ENCODE data around the gene HS3ST4. TPM values are rescaled to one million over a fixed set of nuclear protein-coding genes. Genes with fewer than 3 reads are reported as not detected.

Gene HS3ST4
- total RNA-seq, 1 donor from 2014 or later = not detected

GRCh38 chr16:25875956-25876598 lies 184.3 kb downstream of the HS3ST4 start:
- no peak overlapping the region for H3K9ac ChIP-seq (ENCODE audit: low read depth in 1 of 3, low read length in 3 of 3)
- H3K4me3 ChIP-seq (ENCODE audit: low read length in 3 of 3) = no peak overlapping the region
- no peaks in the 10 kb centered on the region for H3K4me1 ChIP-seq (ENCODE audit: control insufficient read depth in 3 of 3, insufficient read depth in 3 of 3, low read length in 3 of 3)
- H3K9me3 ChIP-seq (ENCODE audit: control insufficient read depth in 3 of 3, low read length in 3 of 3) = no peaks in the 10 kb centered on the region
- no peak overlapping the region for H3K27ac ChIP-seq (ENCODE audit: low read depth, low read length)
- H3K36me3 ChIP-seq (ENCODE audit: control insufficient read depth in 3 of 3, insufficient read depth in 3 of 3, low read length in 3 of 3) = no peaks in the 10 kb centered on the region
- no peaks in the 10 kb centered on the region for H3K27me3 ChIP-seq (ENCODE audit: control insufficient read depth in 3 of 3, insufficient read depth in 3 of 3, low read length in 3 of 3)

- H3K27ac ChIP-seq (ENCODE audit: low read depth, low read length) = no peak overlapping the region
- no peaks in the 10 kb centered on the region for H3K4me1 ChIP-seq (ENCODE audit: control insufficient read depth in 3 of 3, insufficient read depth in 3 of 3, low read length in 3 of 3)
- H3K4me3 ChIP-seq (ENCODE audit: low read length in 3 of 3) = no peak overlapping the region
These were observed 185.3 kb downstream of the HS3ST4 start for GRCh38 chr16:25877103-25877502.

DNA sequence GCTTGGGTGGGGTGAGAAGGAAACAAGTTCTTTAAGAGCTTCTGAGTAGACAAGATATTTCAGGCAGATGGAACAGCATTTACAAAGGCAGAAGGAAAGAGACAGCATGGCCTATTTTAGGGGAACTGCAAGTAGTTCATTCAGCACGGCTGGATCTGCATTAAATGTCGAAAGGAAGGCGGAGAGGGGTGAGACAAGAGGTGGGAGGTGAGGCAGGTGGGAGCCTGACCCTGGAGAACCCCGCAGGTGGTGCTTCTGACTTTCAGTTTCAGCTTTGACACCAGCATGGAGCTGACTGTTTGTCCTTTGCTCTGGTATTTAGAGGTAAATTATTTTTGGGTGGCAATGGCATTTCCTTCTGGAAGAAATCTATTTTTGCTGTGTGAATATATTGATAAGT lies 194.8 kb downstream of the HS3ST4 start:
- H3K4me1 ChIP-seq (ENCODE audit: control insufficient read depth in 3 of 3, insufficient read depth in 3 of 3, low read length in 3 of 3) = no peaks in the 10 kb centered on the region
- H3K9ac ChIP-seq (ENCODE audit: low read depth in 1 of 3, low read length in 3 of 3) = no peak overlapping the region
- H3K4me3 ChIP-seq (ENCODE audit: low read length in 3 of 3) = no peak overlapping the region
- no peak overlapping the region for H3K27ac ChIP-seq (ENCODE audit: low read depth, low read length)
- no peaks in the 10 kb centered on the region for H3K9me3 ChIP-seq (ENCODE audit: control insufficient read depth in 3 of 3, low read length in 3 of 3)
- H3K36me3 ChIP-seq (ENCODE audit: control insufficient read depth in 3 of 3, insufficient read depth in 3 of 3, low read length in 3 of 3) = no peaks in the 10 kb centered on the region
- H3K27me3 ChIP-seq (ENCODE audit: control insufficient read depth in 3 of 3, insufficient read depth in 3 of 3, low read length in 3 of 3) = no peaks in the 10 kb centered on the region

More at GRCh38 chr16:25877103-25877502, 185.3 kb downstream of the HS3ST4 start:
- Histone ChIP-seq H3K9ac (ENCODE audit: low read depth in 1 of 3, low read length in 3 of 3) (no peak overlapping the region), H3K36me3 (ENCODE audit: control insufficient read depth in 3 of 3, insufficient read depth in 3 of 3, low read length in 3 of 3) (no peaks in the 10 kb centered on the region), H3K27me3 (ENCODE audit: control insufficient read depth in 3 of 3, insufficient read depth in 3 of 3, low read length in 3 of 3) (no peaks in the 10 kb centered on the region), H3K9me3 (ENCODE audit: control insufficient read depth in 3 of 3, low read length in 3 of 3) (no peaks in the 10 kb centered on the region)

DNA sequence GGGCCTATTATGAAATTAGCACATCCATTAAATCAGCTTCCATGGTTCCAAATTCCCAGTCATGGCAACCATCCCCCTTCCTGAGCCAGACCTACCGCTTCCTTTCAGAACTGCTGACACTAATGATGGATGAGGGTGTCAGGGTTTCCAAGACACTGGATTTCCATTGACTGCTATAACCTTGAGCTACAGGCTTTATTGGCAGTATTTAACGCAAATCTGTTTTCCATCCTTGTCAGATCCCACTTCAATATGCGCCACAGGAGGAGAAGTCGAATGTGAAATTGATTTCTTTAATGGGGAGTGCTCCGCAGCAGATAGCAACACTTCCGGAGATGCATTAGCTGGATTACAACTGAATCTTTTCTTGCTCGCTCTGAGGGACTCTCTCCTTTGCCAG lies 197.1 kb downstream of the HS3ST4 start:
- Histone ChIP-seq H3K36me3 (ENCODE audit: control insufficient read depth in 3 of 3, insufficient read depth in 3 of 3, low read length in 3 of 3) (no peaks in the 10 kb centered on the region), H3K27me3 (ENCODE audit: control insufficient read depth in 3 of 3, insufficient read depth in 3 of 3, low read length in 3 of 3) (no peaks in the 10 kb centered on the region)

DNA sequence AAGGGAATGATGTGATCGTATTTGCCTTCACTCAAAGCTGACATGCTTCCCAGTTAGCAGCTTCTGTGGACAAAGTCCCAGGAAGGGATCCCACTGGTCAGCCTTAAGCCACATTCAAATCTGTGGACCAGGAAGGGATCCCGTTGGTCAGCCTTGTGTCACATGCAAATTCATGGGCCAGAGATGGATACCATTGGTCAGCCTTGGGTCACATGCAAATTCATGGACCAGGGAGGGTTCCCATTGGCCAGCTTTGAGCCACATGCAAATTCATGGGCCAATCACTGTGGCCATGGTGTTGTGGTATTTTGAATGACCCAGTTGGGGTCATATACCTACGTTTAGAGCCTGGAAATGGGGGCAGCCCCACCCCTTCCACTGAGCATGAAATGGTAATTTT lies 201.6 kb downstream of the HS3ST4 start:
- no peaks in the 10 kb centered on the region for H3K4me1 ChIP-seq (ENCODE audit: control insufficient read depth in 3 of 3, insufficient read depth in 3 of 3, low read length in 3 of 3)
- peaks cover 0 to 5% (median 0%) of the 10 kb centered on the region in 3 donors for H3K27me3 ChIP-seq (ENCODE audit: control insufficient read depth in 3 of 3, insufficient read depth in 3 of 3, low read length in 3 of 3)
- H3K4me3 ChIP-seq (ENCODE audit: low read length in 3 of 3) = no peak overlapping the region
- H3K27ac ChIP-seq (ENCODE audit: low read depth, low read length) = no peak overlapping the region
- no peaks in the 10 kb centered on the region for H3K36me3 ChIP-seq (ENCODE audit: control insufficient read depth in 3 of 3, insufficient read depth in 3 of 3, low read length in 3 of 3)
- no peaks in the 10 kb centered on the region for H3K9me3 ChIP-seq (ENCODE audit: control insufficient read depth in 3 of 3, low read length in 3 of 3)
- H3K9ac ChIP-seq (ENCODE audit: low read depth in 1 of 3, low read length in 3 of 3) = no peak overlapping the region

More for the DNA sequence above, 197.1 kb downstream of the HS3ST4 start:
- Histone ChIP-seq H3K9ac (ENCODE audit: low read depth in 1 of 3, low read length in 3 of 3) (no peak overlapping the region), H3K4me1 (ENCODE audit: control insufficient read depth in 3 of 3, insufficient read depth in 3 of 3, low read length in 3 of 3) (no peaks in the 10 kb centered on the region), H3K4me3 (ENCODE audit: low read length in 3 of 3) (no peak overlapping the region), H3K9me3 (ENCODE audit: control insufficient read depth in 3 of 3, low read length in 3 of 3) (no peaks in the 10 kb centered on the region), H3K27ac (ENCODE audit: low read depth, low read length) (no peak overlapping the region)

DNA sequence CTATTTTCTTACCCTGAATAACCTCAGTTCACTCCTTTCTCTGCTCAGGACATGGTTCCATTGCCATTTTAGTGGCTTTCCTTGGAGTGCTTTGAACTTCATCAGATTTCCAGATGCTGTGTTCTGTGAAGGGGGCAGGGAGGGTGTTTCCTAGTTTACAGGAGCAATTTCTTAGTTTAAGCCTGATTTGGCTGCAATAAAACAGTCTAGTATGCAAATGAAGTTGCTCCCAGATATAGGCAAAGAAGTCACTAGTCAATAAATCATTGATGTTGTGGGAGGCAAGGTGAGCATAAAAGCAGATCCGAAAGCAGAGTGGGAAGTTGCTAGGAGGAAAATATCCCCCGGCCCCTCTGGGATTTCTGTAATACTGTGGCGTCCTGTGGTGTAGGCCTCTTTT lies 202.3 kb downstream of the HS3ST4 start:
- Histone ChIP-seq H3K27ac (ENCODE audit: low read depth, low read length) (no peak overlapping the region), H3K9me3 (ENCODE audit: control insufficient read depth in 3 of 3, low read length in 3 of 3) (no peaks in the 10 kb centered on the region), H3K4me3 (ENCODE audit: low read length in 3 of 3) (no peak overlapping the region), H3K36me3 (ENCODE audit: control insufficient read depth in 3 of 3, insufficient read depth in 3 of 3, low read length in 3 of 3) (no peaks in the 10 kb centered on the region), H3K9ac (ENCODE audit: low read depth in 1 of 3, low read length in 3 of 3) (no peak overlapping the region), H3K27me3 (ENCODE audit: control insufficient read depth in 3 of 3, insufficient read depth in 3 of 3, low read length in 3 of 3) (peaks cover 0 to 5% (median 0%) of the 10 kb centered on the region in 3 donors), H3K4me1 (ENCODE audit: control insufficient read depth in 3 of 3, insufficient read depth in 3 of 3, low read length in 3 of 3) (no peaks in the 10 kb centered on the region)

GRCh38 chr16:25895380-25895779 lies 203.6 kb downstream of the HS3ST4 start:
- Histone ChIP-seq H3K36me3 (ENCODE audit: control insufficient read depth in 3 of 3, insufficient read depth in 3 of 3, low read length in 3 of 3) (no peaks in the 10 kb centered on the region), H3K9ac (ENCODE audit: low read depth in 1 of 3, low read length in 3 of 3) (no peak overlapping the region), H3K4me3 (ENCODE audit: low read length in 3 of 3) (no peak overlapping the region), H3K9me3 (ENCODE audit: control insufficient read depth in 3 of 3, low read length in 3 of 3) (no peaks in the 10 kb centered on the region), H3K27ac (ENCODE audit: low read depth, low read length) (no peak overlapping the region), H3K4me1 (ENCODE audit: control insufficient read depth in 3 of 3, insufficient read depth in 3 of 3, low read length in 3 of 3) (no peaks in the 10 kb centered on the region), H3K27me3 (ENCODE audit: control insufficient read depth in 3 of 3, insufficient read depth in 3 of 3, low read length in 3 of 3) (peaks cover 0 to 5% (median 0%) of the 10 kb centered on the region in 3 donors)

DNA sequence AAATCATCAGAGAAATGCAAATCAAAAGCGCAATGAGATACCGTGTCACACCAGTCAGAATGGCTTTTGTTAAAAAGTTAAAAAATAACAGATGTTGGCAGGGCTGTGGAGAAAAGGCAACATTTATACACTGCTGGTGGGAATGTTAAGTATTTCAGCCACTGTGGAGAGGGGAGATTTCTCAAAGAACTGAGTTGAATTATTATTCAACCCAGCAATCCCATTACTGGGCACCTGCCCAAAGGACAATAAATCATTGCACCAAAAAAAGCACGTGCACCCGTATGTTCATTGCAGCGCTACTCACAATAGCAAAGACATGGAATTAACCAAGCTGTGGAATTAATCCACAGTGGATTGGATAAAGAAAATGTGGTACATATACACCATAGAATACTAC lies 204.7 kb downstream of the HS3ST4 start:
- Histone ChIP-seq H3K4me3 (ENCODE audit: low read length in 3 of 3) (no peak overlapping the region), H3K36me3 (ENCODE audit: control insufficient read depth in 3 of 3, insufficient read depth in 3 of 3, low read length in 3 of 3) (no peaks in the 10 kb centered on the region), H3K4me1 (ENCODE audit: control insufficient read depth in 3 of 3, insufficient read depth in 3 of 3, low read length in 3 of 3) (no peaks in the 10 kb centered on the region), H3K9me3 (ENCODE audit: control insufficient read depth in 3 of 3, low read length in 3 of 3) (no peaks in the 10 kb centered on the region), H3K27ac (ENCODE audit: low read depth, low read length) (no peak overlapping the region), H3K9ac (ENCODE audit: low read depth in 1 of 3, low read length in 3 of 3) (no peak overlapping the region), H3K27me3 (ENCODE audit: control insufficient read depth in 3 of 3, insufficient read depth in 3 of 3, low read length in 3 of 3) (peaks cover 0 to 5% (median 0%) of the 10 kb centered on the region in 3 donors)

DNA sequence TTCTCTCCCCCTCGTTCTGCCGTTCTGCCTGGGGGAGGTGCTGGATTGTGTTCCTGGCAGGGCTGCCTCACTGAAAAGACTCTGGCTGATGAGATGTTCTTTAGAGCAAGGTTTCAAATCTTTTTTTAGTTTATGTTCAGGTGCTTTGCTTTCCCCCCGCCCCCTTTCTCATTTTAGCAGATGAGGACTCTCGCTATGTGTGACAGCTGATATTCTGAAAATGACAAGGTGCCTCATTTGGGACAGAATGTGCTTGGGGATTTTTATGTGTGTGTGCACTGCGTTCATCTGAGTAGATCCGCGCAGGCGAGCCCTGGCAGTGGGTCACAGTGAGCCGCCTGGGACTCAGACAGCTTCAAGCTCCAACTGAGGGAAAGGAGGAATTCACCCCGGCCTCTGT lies 205.9 kb downstream of the HS3ST4 start:
- Histone ChIP-seq H3K27me3 (ENCODE audit: control insufficient read depth in 3 of 3, insufficient read depth in 3 of 3, low read length in 3 of 3) (peaks cover 0 to 5% (median 0%) of the 10 kb centered on the region in 3 donors), H3K4me1 (ENCODE audit: control insufficient read depth in 3 of 3, insufficient read depth in 3 of 3, low read length in 3 of 3) (no peaks in the 10 kb centered on the region), H3K9me3 (ENCODE audit: control insufficient read depth in 3 of 3, low read length in 3 of 3) (no peaks in the 10 kb centered on the region), H3K27ac (ENCODE audit: low read depth, low read length) (no peak overlapping the region), H3K4me3 (ENCODE audit: low read length in 3 of 3) (no peak overlapping the region), H3K9ac (ENCODE audit: low read depth in 1 of 3, low read length in 3 of 3) (no peak overlapping the region), H3K36me3 (ENCODE audit: control insufficient read depth in 3 of 3, insufficient read depth in 3 of 3, low read length in 3 of 3) (no peaks in the 10 kb centered on the region)

DNA sequence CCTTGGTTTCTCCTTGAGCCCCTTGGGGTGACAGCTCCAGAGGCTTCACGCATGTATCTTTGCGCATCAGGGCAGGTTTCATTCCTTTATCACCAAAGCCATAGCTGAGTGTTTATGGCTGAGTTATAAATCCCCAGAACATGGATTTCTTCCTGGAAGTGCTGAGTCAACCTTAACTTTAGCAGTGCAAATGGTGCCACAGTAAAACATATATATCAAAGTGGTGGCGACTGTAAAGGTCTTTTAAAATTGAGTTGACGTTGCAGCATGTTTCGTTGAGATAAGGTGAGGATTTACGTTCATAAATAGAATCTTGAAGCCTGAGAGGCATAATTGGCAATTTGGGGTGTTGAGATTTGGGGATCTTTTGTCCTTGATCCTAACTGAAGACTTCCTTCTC lies 214.1 kb downstream of the HS3ST4 start:
- Histone ChIP-seq H3K27me3 (ENCODE audit: control insufficient read depth in 3 of 3, insufficient read depth in 3 of 3, low read length in 3 of 3) (no peaks in the 10 kb centered on the region), H3K36me3 (ENCODE audit: control insufficient read depth in 3 of 3, insufficient read depth in 3 of 3, low read length in 3 of 3) (no peaks in the 10 kb centered on the region), H3K9me3 (ENCODE audit: control insufficient read depth in 3 of 3, low read length in 3 of 3) (no peaks in the 10 kb centered on the region), H3K27ac (ENCODE audit: low read depth, low read length) (no peak overlapping the region), H3K4me1 (ENCODE audit: control insufficient read depth in 3 of 3, insufficient read depth in 3 of 3, low read length in 3 of 3) (no peaks in the 10 kb centered on the region), H3K9ac (ENCODE audit: low read depth in 1 of 3, low read length in 3 of 3) (no peak overlapping the region), H3K4me3 (ENCODE audit: low read length in 3 of 3) (no peak overlapping the region)
